ENCODE results near the gene CRB2.

DNA sequence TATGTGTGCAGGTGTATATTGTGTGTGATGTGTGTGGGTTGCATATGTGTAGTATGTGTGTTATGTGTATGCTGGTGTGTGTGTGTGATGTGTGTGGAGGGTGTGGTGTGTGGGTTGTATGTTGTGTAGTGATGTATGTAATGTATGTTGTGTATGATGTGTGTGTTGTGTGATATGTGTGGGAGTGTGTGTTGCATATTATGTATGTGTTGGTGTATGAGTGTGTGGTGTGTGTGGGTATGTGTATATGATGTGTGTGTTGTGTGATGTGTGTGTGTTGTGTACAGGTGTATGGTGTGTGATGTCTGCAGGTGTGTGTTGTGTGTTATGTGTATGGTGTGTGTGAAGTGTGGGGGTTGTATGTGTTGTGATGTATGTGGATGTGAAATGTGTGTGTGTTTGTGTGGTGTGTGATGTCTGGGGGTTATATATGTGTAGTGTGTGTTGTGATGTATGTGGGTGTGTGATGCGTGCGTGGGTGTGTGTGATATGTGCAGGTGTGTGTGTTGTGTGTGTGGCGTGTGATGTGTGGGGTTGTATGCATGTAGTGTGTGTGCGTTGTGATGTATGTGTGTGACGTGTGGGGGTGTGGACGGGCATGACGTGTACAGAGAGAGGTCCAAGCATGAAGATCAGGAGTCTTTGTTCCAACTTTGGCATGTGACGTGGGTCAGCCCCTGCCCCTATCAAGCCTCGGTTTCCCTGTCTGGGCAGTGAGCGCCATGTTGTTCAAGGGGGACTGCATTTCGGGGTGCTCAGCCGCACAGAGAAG is 8.5 kb upstream of the CRB2 start:
- TF ChIP-seq EZH2 (IDR thresholded peaks at IDR 0.05): no peak
- no peak for TF ChIP-seq POLR2AphosphoS5 (IDR thresholded peaks at IDR 0.05; ENCODE audit: borderline replicate concordance, low read depth, low read length)
